ENCODE results near the gene NR4A1.

The NR4A1 gene

GRCh38 chr12:52055731-52056711 lies 4.8 kb downstream of the NR4A1 start:
- intact Hi-C loops (cut with DNase I) = no loop called here
- peak in 7 of 10 donors; percentile 60 to 94 (median 70) for DNase-seq

GRCh38 chr12:52056801-52057637 lies 5.8 kb downstream of the NR4A1 start:
- no peak for DNase-seq
- intact Hi-C loops (cut with DNase I) = no loop called here

GRCh38 chr12:52057638-52058576 lies 6.7 kb downstream of the NR4A1 start:
- intact Hi-C loops (cut with DNase I) = no loop called here
- DNase-seq = no peak

GRCh38 chr12:52058631-52059361 lies 7.6 kb downstream of the NR4A1 start:
- intact Hi-C loops (cut with DNase I) = no loop called here
- DNase-seq = peak in 4 of 10 donors; percentile 52 to 95 (median 78)

DNA sequence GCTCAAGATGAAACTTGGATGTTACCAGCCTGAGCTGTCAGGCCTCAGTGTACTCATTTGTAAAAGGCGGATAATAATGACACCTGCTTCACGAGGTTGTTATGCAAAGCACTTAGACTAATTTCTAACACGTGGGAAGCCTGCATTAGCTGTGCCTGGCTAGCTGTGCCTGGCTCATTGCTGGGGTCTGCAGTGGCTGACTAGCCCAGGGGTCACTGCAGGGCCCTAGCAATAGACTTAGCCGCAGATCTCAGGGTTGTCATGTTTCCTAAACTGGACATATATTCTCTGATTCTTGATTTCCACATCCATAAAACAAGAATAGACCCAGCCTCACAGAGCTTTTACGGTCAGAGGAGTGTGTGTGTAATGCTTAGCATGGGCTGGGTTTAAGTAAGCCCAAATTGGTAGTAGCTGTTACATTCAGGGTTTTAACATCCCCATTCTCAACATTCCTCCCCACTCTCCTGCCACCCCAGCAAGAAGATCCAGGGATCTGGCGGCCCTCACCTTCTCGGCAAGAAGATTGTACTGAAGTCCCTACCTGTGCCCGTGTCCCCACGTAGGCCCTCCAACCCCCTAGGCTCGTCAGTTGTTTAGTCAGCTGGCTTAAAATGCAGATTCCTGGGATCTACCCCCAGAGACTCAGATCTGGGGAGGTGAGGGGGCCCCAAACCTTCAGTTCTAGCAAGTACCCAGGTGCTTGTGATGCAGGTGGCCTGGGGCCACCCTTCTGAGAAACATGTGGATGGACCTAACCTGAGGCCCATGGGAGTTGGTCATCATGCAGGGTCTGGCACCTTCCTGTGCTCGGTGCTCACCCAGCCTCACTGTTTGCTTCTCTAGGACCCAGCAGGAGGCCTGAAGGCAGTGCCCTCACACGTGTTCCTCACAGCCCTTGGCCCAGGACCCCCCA lies 8.6 kb downstream of the NR4A1 start:
- intact Hi-C loops (cut with DNase I) = no loop called here
- DNase-seq = no peak

- intact Hi-C loops (cut with DNase I) = no loop called here
Observed at GRCh38 chr12:52060498-52061177, 9.4 kb downstream of the NR4A1 start.

GRCh38 chr12:52061470-52062166 lies 10.4 kb downstream of the NR4A1 start:
- intact Hi-C loops (cut with DNase I) = no loop called here

More at GRCh38 chr12:52060498-52061177, 9.4 kb downstream of the NR4A1 start:
- no peak for DNase-seq

DNA sequence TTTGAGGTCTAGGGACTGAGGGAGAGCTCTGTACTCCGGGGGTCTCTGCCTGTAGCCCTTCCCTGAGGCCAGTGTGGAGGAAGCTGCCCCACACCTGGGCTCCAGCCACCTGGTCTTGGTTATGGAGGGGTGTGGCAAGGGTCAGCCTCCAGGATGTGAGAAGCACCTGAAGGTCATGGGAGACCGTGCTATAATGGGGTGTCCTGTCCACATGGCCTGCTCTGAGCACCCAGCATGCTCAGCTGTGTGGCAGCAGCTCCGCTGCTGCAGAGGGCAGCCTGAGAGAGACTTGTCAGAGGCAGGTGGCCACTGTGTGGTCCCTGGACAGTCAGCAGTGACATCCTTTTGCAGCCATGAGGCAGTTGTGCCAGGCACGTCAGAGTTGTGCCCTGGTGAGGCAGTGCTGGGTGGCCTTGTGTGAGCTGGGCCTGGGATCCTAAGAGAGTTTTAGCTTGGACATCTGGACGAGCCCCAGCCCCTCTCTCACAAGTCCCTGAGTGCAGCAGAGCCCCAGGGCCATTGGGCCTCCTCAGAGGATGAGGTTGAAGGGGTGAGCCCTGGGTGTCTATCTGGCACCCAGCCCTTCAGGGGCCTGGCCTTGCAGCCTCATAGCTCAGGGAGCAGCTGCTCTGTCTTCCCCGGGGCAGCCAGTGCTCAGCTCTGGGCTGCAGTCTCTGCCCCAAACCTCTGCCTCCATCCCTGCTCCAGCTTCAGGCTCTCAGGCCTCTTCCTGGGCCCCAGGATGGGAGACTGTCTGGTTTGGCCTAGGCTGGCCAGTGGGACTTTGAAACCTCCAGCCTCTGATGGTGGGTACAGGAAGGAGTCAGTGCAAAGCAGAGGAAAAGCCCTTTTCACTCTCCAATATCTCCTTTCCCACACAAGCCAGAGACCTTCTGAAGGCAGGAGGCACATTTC lies 11.2 kb downstream of the NR4A1 start:
- no peak for DNase-seq
- intact Hi-C loops (cut with DNase I) = no loop called here

More at GRCh38 chr12:52061470-52062166, 10.4 kb downstream of the NR4A1 start:
- DNase-seq = peak; percentile 79 to 98 (median 88)

GRCh38 chr12:52063082-52063924 lies 12.1 kb downstream of the NR4A1 start:
- intact Hi-C loops (cut with DNase I) = no loop called here
- peak in 4 of 10 donors; percentile 54 to 90 (median 70) for DNase-seq

GRCh38 chr12:52063981-52064649 lies 12.9 kb downstream of the NR4A1 start:
- DNase-seq = peak in 1 of 10 donors; percentile 78
- intact Hi-C loops (cut with DNase I) = no loop called here

- intact Hi-C loops (cut with DNase I) = loop anchor here (5.0 kb wide), 1 partner anchor 39 kb away; no protein-coding TSS in a partner anchor
- peak in 1 of 10 donors; percentile 1 for DNase-seq
Observed at GRCh38 chr12:52066346-52067080, 15.3 kb downstream of the NR4A1 start.

DNA sequence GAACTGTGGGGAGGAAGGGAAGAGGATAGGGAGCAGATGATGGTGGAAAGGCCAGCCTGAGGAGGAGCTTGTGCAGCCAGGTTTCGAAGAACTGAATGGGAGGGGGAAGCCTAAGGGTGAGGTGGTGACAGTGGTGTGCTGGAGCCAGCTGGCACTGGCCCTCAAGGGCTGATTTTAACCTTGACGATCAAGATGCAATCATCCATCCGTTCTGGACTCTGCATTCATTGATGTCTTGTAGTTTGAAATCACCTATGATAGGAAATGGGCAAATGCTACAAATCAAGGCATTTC lies 15.8 kb downstream of the NR4A1 start:
- DNase-seq = no peak
- intact Hi-C loops (cut with DNase I) = loop anchor here (5.0 kb wide), 1 partner anchor 40 kb away; no protein-coding TSS in a partner anchor

GRCh38 chr12:52069327-52070184 lies 18.3 kb downstream of the NR4A1 start, which contains the start of gene ATG101:
TSS of gene ATG101 (plus strand) at chr12:52069978. CDS start at chr12:52073651, 3,673 bp downstream.
- DNase-seq = peak; percentile 83 to 99 (median 89)
- intact Hi-C loops (cut with DNase I) = loop anchor here (5.0 kb wide), 1 partner anchor 42 kb away; no protein-coding TSS in a partner anchor
